NCI-H524 treated with DMSO at 0.1 percent for 48 hours (cell line): ENCODE data around the gene GGCT.

ENCODE experiments used
- DNase-seq: peaks from one replicate; lab custom pipeline; 2025; lab: John Stamatoyannopoulos, UW

GGCT gene

DNA sequence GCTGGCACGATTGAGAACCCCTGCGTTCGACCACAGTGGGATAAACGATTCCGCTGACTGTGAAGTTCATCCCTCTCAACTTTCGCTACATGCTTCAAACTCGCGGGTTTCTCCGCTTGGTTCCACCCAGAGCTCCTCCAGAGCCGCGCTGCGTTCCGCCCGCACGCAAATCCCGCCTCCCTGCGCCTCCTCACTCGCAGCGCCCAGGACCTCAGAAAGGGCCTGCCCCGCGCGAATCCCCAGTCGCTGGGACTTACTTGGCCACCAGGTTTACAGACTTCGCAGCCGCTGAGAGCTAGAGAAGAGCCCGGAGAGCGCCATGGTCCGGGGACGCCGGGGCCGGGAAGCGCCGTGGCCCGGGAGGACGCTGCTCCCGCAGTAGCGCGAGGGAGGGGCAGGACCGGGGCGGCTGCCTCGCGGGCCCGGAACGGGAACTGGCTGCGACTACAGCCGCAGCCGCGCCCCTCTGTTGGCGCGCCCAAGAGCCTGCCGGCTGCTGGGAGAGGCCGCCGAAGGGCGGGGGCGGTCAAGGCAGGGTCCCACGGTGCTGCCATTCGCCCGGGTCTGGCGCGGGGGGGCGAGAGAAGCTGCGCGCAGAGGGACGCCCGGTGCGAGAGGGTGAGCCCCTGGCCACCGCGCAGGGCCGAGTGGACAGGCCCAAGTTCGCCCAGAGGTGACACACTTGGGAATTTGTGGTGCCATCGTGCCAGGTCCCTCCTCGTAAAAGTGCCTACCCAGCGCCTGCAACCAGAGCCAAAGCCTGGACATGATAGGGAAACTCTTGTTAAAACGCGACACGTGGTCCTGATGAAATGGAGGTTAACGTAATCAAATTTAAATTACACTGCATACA, 26.1 kb downstream of the GGCT start, which contains the start of gene NOD1:
NOD1 (minus strand) TSS at position 436 of the 853 bp plus-strand sequence. CDS start 21,863 bp downstream, outside the sequence.
- DNase-seq: no peak

DNA sequence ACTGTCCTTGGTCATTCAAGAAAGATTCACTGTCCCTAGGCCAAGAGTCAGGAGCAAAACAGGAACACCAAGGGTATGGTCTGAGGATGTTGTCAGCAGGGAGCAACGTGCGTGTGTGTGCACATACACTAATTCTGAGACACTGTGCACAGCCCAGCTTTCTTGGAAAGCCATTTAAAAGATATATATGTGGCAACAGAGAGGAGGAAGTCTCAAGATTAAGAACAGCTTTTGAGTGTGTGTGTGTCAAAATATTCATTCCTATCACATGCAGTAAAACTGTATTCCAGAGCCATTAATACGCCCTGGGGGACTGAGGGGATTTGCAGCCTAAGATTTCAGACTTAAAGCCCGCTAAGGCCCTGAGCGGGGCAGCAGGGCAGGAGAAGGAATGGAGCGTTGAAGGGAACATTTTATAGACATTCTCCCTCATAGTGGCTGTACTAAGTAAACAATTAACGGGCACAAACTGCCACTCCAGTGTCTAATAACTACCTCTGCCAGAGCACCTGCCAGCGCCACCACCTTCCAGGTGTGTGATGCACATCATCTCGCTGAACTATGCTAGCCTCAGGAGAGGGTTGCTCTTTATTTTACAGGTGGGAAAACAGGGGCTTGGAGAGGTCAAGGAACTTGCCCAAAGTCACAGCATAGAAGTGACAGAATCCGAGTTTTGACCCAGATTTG, 28.0 kb downstream of the GGCT start:
- DNase-seq: no peak

GRCh38 chr7:30475580-30475979, 29.0 kb downstream of the GGCT start:
- DNase-seq: no peak

DNA sequence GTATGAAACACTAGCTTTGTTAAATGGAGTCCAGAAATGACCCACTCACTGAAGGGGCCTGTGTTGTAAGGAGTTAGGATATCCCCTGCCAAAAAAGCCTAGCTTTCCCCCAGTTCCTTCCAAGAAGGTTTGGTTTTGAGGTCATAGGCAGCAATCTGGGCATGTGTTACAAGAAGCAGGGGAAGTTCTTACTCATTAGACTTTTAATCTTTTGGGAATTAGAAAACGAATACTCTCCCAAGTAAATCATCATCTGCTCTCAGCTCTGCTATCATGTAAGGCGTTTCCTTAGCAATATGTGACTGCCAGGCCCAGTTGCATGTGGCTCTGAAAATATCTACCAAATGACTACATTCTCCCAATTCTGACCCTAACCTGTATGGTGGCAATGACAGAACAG, 29.7 kb downstream of the GGCT start:
- DNase-seq: no peak

GRCh38 chr7:30474485-30474884, 30.1 kb downstream of the GGCT start:
- DNase-seq: no peak

- DNase-seq: no peak
Measured at GRCh38 chr7:30473903-30474302, 30.7 kb downstream of the GGCT start.

DNA sequence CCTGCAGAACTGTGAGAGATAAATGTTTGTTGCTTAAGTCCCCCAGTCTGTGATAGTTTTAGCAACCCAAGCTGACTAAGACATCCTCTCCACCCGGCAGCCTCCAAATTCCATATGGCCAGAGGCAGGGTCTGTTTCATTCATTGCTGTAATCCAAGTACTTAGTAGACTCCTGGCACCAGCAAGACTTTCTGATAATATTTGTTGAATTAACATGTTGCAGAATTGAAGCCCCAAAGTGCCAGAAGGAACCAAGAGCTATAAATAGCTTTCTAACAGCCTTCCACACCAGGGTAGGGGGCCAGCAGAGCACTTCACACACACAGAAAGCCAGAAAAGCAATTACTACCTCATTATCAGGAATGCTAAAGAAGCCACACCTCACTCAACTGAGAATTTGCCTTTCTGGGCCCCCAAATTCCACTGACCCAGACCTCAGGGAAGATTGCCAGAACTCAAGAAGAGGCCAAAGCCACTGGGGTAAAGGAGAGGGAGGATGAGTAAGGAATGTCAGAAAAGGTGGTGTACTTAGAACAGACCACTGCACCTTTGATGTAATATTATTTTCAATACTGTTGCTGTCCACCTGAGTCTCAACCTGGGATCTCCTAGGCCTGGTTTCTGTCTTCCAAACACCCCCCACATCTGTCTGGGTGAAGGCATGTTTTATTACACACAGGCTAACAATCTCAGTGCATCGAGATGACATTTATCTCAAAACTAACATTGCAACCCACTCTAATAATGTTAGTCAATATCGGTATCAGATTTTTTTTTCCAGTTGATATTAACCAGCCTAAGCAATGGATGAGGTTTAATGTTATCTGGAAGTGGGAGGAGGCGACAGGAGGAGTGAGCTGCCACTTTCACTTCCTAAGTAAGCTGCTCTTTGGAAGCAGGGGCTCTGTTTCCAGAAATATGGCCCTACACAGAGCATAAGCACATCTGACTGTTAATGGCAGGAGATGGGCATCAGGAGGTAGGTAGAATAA, 31.5 kb downstream of the GGCT start:
- DNase-seq: peak; percentile 43

GRCh38 chr7:30472081-30472783, 32.4 kb downstream of the GGCT start:
- DNase-seq: no peak

- DNase-seq: no peak
Measured at GRCh38 chr7:30471205-30471604, 33.4 kb downstream of the GGCT start.

DNA sequence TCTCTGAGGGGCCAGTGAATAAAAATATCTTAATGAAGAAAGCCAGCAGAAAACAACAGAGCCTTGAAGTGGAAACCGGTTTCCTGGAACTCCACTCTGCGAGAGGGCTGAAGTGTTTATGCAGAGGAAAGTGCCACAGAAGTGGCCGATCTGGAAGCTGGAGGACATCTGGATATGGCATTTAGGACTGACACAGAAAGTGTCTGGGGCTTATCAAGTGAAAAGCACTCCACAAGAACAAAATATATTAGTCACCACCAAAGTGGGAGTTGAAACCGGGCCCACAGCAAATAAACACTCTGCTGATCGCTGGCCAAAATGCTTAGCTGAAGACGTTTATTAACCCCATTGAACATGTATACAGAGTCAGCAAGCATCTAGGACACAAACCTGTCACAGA, 33.9 kb downstream of the GGCT start:
- peak; percentile 80 for DNase-seq

- DNase-seq: peak; percentile 63
Measured at GRCh38 chr7:30470163-30470770, 34.4 kb downstream of the GGCT start.

- DNase-seq: peak; percentile 82
Measured at GRCh38 chr7:30469303-30469702, 35.3 kb downstream of the GGCT start.

DNA sequence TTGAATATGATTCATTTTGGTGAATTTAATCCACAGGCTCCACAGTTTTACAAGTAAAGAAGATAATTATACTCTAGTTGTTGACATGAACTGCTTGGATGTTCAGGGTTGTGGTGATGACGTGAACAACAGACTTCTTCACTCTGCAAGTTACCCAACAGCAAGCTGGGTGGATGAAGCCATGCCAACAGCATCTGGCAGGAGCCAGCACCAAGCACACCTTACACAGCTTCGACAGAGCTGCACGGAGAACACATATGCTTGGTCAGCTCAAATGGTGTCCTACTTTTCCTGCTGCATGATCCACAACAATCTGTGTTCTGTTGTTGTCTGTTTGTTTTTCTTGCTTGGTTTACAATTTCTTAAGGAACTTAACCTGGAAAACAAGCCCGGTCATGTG, 35.8 kb downstream of the GGCT start:
- no peak for DNase-seq

DNA sequence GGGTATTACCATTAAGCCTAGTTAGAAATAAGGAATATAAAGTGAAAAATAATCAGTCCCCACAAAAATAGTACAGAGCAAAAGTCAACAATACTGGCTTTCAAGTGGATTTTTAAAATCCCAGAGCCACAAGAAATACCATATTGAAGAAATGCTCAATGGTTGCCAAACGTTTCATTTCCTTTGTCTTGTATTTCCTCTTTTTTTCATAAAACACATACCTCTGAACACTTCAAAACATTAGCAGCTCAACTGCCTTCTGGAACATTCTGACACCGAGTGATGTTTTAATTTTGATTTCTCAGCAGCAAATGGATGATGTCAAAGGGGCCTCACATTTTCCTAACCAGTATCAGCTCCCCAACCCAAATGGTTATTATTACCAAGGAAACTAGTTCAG, 36.6 kb downstream of the GGCT start:
- no peak for DNase-seq

- DNase-seq: no peak
Measured at GRCh38 chr7:30467271-30467670, 37.4 kb downstream of the GGCT start.

DNA sequence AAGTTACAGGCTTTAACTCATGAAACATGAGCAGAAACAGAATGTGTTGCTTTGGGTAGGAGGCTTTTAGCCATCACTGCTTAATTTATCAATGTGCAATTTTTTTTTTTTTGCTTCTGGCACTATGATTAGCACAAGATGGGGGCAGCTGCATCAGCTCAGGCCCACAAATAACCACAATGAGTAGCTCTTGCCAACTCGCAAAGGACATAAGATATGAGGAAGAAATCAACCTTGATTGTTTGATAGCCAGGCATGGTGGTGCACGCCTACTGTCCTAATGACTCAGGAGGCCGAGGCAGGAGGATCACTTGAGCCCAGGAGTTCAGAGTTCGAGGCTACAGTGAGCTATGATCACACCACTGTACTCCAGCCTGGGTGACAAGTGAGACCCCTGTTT, 38.4 kb downstream of the GGCT start:
- DNase-seq: no peak

DNA sequence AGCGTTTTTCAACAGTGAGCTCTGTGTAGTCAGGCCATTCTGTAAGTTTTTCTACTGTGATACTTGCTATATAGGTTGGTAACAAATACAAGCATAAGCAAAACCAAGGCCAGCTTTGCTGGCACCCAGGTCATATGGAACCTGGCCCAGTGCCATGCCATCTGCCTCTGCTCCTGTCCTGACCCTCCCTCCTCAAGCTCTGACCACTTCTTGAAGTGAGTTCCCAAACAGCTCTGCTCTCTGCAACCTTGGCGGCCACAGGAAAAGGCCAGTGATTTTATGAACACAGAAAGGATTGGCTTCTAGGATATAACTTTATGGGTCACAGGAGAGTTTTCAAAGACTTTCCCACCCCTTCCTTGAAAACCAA, 38.8 kb downstream of the GGCT start:
- peak; percentile 29 for DNase-seq

DNA sequence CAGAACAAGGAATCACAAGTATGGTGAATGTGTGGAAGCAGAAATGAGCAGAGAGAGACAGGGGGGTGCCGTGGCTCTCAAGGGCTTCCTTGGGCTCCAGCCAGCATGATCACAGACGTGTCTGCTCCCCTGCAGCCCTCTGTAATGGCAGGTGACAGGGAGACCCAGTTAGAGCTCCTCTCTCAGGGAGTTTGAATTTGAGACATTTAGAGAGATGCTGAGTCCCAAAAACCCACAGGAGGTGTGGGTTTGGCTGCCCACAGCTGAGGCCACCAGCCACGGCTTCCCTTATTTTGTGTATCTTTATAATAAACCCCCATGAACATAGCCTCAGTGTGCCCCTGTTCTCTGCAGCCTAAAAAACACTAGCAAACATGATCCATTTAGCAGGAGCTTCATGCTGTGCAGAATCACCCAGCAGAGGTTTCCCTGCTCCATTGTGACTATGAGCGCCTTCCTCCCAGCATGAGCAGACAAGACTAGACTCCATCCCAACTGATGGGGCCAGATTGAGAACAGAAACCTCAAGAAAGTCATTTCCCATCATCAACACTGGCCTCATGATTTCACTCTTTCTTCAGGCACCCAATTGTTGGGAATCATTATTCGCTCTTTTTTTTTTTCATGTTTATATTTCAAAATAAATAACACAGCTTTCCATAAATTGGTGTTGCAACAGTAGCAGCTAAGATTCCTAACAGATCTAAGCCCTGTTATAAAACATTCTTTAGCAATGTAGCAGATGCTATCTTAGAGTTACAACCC, 39.4 kb downstream of the GGCT start:
- no peak for DNase-seq

DNA sequence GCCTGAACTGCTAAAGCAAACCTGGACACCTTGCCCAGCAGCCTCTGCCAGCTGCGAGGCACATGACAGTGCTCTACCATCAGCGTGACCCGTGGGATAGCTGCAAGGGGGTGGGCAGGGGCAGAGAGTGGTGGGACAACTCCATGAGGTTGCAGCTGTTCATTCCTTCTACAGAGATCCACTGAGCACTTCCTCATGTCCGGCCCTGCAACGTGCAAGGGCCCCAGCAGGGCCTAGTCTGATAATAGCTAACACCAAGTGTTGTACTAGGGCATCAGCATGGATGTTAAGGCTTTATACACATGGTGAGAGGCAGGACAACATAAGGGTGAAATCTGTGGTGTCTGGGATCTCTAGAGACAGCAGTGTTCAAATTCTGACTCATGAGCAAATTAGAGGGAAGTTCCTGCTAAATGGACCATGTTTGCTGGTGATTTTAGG, 40.4 kb downstream of the GGCT start:
- DNase-seq: no peak

DNA sequence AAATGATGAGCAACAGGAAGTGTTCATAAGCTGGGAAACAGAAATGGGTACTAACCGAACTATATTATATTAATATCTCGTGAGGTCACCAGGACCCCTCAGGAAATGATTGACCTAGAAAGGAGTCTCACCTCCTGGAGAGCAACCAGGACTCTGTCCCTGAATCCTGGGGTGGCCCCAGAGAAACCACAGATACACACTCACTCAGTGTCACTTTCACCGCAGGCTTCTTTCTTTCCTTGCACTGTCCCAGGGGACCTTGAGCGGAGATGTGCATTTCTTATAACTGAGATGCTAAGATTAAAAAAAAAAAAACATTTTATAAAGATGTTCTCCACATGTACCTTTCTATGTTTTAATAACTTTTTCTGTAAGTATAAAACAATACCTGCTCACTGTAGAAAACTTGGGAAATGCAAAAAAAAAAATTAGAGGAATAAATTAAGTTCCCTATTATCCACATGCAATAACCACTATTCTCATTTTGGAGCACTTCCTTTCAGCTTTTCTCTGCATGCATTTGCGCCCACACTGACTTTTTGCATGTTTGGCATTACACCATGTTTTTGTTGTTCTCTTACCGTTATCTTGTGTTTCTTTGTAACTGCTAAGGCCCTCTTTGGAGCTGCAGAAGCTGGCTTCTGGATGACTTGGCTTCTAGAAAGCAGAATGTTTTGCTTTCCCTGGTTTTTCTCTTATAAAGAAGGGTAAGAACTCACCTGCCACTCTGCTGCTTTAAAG, 41.1 kb downstream of the GGCT start:
- DNase-seq: no peak
